K562 (cell line): ENCODE data around the gene SAFB. TPM values are rescaled to one million over a fixed set of nuclear protein-coding genes. Genes with fewer than 3 reads are reported as not detected.

ENCODE experiments used
- BRD9 ChIP-seq: fragments of 450-650 bp; IDR thresholded peaks from 2 replicates; pipeline ENCODE4 v1.6.1; 2018; ENCODE audit warnings: low read depth; ENCODE audit not compliant: partially characterized antibody
- CXXC5 ChIP-seq: fragments of 250-450 bp; sonication (Bioruptor Pico); IDR thresholded peaks from 2 replicates; pipeline ENCODE4 v1.8.0; 2022; ENCODE audit warnings: inconsistent platforms, mild to moderate bottlenecking, moderate library complexity
- EGR1 ChIP-seq: fragments of 450-650 bp; conservative IDR thresholded peaks from 2 replicates; pipeline ENCODE4 v1.6.1; 2017; ENCODE audit warnings: mild to moderate bottlenecking
- ERF ChIP-seq: fragments of 450-650 bp; formaldehyde crosslinking; IDR thresholded peaks from 2 replicates; pipeline ENCODE4 v1.4.0; 2020; ENCODE audit warnings: mild to moderate bottlenecking, mixed read lengths
- FUS ChIP-seq: fragments of 200-400 bp; formaldehyde crosslinking; optimal IDR thresholded peaks from 2 replicates; pipeline ENCODE3; 2017; ENCODE audit warnings: low read depth, low read length
- HNRNPL ChIP-seq: fragments of 200-400 bp; formaldehyde crosslinking; IDR thresholded peaks from 2 replicates; pipeline ENCODE4 v1.6.1; 2017; ENCODE audit warnings: low read depth, mild to moderate bottlenecking, low read length
- ILK ChIP-seq: fragments of 450-650 bp; IDR thresholded peaks from 2 replicates; pipeline ENCODE4 v1.6.1; 2016; ENCODE audit warnings: missing genetic modification characterization, low read depth, mild to moderate bottlenecking, missing compliant biosample characterization, moderate library complexity, borderline replicate concordance
- KLF13 ChIP-seq: fragments of 450-650 bp; IDR thresholded peaks from 2 replicates; pipeline ENCODE4 v1.6.1; 2016; ENCODE audit warnings: missing genetic modification characterization, low read depth, mild to moderate bottlenecking, missing compliant biosample characterization, moderate library complexity, borderline replicate concordance
- MCM7 ChIP-seq, 2 experiments: fragments of 450-650 bp; IDR thresholded peaks; 2 replicates each; pipeline ENCODE4 v1.6.1; 2016 to 2018
- MLX ChIP-seq, 2 experiments: fragments of 450-650 bp in 1 of 2; sonication (generic) in 1 of 2; formaldehyde crosslinking; conservative IDR thresholded peaks; 2 replicates each; pipeline versions ENCODE4 v1.4.0 to v1.8.1; 2020 to 2022; ENCODE audit warnings: mild to moderate bottlenecking in 1 of 2, missing genetic modification reagents in 1 of 2
- MYBL2 ChIP-seq, 2 experiments: fragments of 450-650 bp in 1 of 2; sonication (generic) in 1 of 2; formaldehyde crosslinking in 1 of 2; IDR thresholded peaks; 2 replicates each; pipeline versions ENCODE4 v1.6.1 to v1.8.1; 2017 to 2022; ENCODE audit warnings: borderline replicate concordance in 1 of 2, inconsistent platforms in 1 of 2, low read depth in 1 of 2, mild to moderate bottlenecking in 1 of 2, missing genetic modification reagents in 1 of 2, moderate library complexity in 1 of 2
- NFIC ChIP-seq: fragments of 450-650 bp; IDR thresholded peaks from 2 replicates; pipeline ENCODE4 v1.6.1; 2017; ENCODE audit warnings: mild to moderate bottlenecking, inconsistent platforms
- POLR2AphosphoS2 ChIP-seq: IDR thresholded peaks from 2 replicates; pipeline ENCODE4 v1.6.1; 2012; ENCODE audit warnings: low read length, improper control_type of control experiment
- SRSF3 ChIP-seq: fragments of 200-400 bp; formaldehyde crosslinking; IDR thresholded peaks from 2 replicates; pipeline ENCODE4 v1.6.1; 2016; ENCODE audit warnings: mild to moderate bottlenecking, low read length, moderate library complexity; ENCODE audit not compliant: insufficient read depth
- SUPT5H ChIP-seq: fragments of 450-650 bp; IDR thresholded peaks from 2 replicates; pipeline ENCODE4 v1.6.1; 2016
- TAF1 ChIP-seq: IDR thresholded peaks from 2 replicates; pipeline ENCODE4 v1.6.1; 2011; ENCODE audit warnings: mild to moderate bottlenecking, low read length, moderate library complexity; ENCODE audit not compliant: insufficient read depth, control insufficient read depth, severe bottlenecking; ENCODE audit errors: extremely low read depth
- ZKSCAN8 ChIP-seq: fragments of 200-800 bp; sonication (Bioruptor generic); IDR thresholded peaks from 2 replicates; pipeline ENCODE4 v1.6.1; 2016; ENCODE audit warnings: missing genetic modification characterization, missing compliant biosample characterization
- ZNF584 ChIP-seq: fragments of 200-800 bp; sonication (Bioruptor generic); IDR thresholded peaks from 2 replicates; pipeline ENCODE4 v1.6.1; 2016; ENCODE audit warnings: low read depth, mild to moderate bottlenecking, missing genetic modification characterization, missing compliant biosample characterization
- polyA plus RNA-seq, 8 experiments: library from polyadenylated mRNA; depleted of rRNA in 4 of 8; stranded (reverse) in 5 of 8; unstranded in 3 of 8; fragments of >200 nt; fragmentation: Nextera tagmentation in 2 of 8; fragmentation: Illumina TruSeq in 1 of 8; extraction: Ambion mirVana in 2 of 8; extraction: Trizol in 1 of 8; gene quantifications; 2 replicates each; pipeline versions ENCODE4 v1.2.1 to v1.2.3, GENCODE V29; 2011 to 2014; ENCODE audit warnings: inconsistent platforms in 1 of 8, missing spikeins in 1 of 8
- total RNA-seq, 7 experiments: library from RNA; depleted of rRNA in 6 of 7; stranded (reverse); fragments of >200 nt in 6 of 7; fragmentation: Illumina TruSeq in 2 of 7; extraction: Trizol in 2 of 7; gene quantifications; 2 replicates each; pipeline versions ENCODE4 v1.2.1 to v1.2.3, GENCODE V29; 2011 to 2021; ENCODE audit warnings: low replicate concordance in 1 of 7
- TF ChIP-seq, protein P1 (sequence below), 2 experiments: fragments of 450-650 bp; conservative IDR thresholded peaks; 2 replicates each; pipeline ENCODE4 v1.6.1; 2017; ENCODE audit warnings: mild to moderate bottlenecking in 2 of 2, moderate library complexity in 2 of 2
- TF ChIP-seq, protein P2 (sequence below): fragments of 450-650 bp; formaldehyde crosslinking; IDR thresholded peaks from 2 replicates; pipeline ENCODE4 v1.4.0; 2020; ENCODE audit warnings: mild to moderate bottlenecking, mixed read lengths

SAFB gene
- total and polyA plus RNA-seq, 9 of the 15 experiments (the other 6 are each of a cell fraction or from before 2014, with no cell fraction given): 1.1 to 151 (median 83.1) TPM

- no peak for TF ChIP-seq SRSF3
- no peak for TF ChIP-seq ZNF584 (CRISPR knock-in tag)
- TF ChIP-seq TAF1: peak; percentile 28
- peak; percentile 42 for TF ChIP-seq SUPT5H
- no peak for TF ChIP-seq FUS
- peak; percentile 98 for TF ChIP-seq POLR2AphosphoS2
- TF ChIP-seq, protein P1, sequence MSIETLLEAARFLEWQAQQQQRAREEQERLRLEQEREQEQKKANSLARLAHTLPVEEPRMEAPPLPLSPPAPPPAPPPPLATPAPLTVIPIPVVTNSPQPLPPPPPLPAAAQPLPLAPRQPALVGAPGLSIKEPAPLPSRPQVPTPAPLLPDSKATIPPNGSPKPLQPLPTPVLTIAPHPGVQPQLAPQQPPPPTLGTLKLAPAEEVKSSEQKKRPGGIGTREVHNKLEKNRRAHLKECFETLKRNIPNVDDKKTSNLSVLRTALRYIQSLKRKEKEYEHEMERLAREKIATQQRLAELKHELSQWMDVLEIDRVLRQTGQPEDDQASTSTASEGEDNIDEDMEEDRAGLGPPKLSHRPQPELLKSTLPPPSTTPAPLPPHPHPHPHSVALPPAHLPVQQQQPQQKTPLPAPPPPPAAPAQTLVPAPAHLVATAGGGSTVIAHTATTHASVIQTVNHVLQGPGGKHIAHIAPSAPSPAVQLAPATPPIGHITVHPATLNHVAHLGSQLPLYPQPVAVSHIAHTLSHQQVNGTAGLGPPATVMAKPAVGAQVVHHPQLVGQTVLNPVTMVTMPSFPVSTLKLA (conservative IDR thresholded peaks at IDR 0.05): peak in 1 of 2 experiments; percentile 45; a peak in 1 of 4 replicates
- peak; percentile 61 for TF ChIP-seq CXXC5 (CRISPR knock-in tag)
- TF ChIP-seq, protein P2, sequence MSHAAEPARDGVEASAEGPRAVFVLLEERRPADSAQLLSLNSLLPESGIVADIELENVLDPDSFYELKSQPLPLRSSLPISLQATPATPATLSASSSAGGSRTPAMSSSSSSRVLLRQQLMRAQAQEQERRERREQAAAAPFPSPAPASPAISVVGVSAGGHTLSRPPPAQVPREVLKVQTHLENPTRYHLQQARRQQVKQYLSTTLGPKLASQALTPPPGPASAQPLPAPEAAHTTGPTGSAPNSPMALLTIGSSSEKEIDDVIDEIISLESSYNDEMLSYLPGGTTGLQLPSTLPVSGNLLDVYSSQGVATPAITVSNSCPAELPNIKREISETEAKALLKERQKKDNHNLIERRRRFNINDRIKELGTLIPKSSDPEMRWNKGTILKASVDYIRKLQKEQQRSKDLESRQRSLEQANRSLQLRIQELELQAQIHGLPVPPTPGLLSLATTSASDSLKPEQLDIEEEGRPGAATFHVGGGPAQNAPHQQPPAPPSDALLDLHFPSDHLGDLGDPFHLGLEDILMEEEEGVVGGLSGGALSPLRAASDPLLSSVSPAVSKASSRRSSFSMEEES (CRISPR knock-in tag): no peak
- TF ChIP-seq ERF (CRISPR knock-in tag): 0 out of 2 replicates have a peak, but pooled peaks have one; percentile 9
- peak; percentile 71 for TF ChIP-seq EGR1
- no peak for TF ChIP-seq MLX (CRISPR knock-in tag; conservative IDR thresholded peaks at IDR 0.05)
- TF ChIP-seq MCM7 (IDR thresholded peaks at IDR 0.05): no peak
- no peak for TF ChIP-seq BRD9
- no peak for TF ChIP-seq ZKSCAN8 (CRISPR knock-in tag)
- TF ChIP-seq ILK (tag): no peak
- TF ChIP-seq MYBL2 (IDR thresholded peaks at IDR 0.05; ENCODE audit: low read depth): no peak
- TF ChIP-seq MYBL2 (CRISPR knock-in tag; IDR thresholded peaks at IDR 0.05; ENCODE audit: borderline replicate concordance): no peak
- peak; percentile 42; the same call in 1 of the 2 replicates for TF ChIP-seq KLF13 (tag)
- peak; percentile 17; the same call in 1 of the 2 replicates for TF ChIP-seq HNRNPL
- peak; percentile 4; the same call in 1 of the 2 replicates for TF ChIP-seq NFIC
These were observed 68.3 kb downstream of the SAFB start (continued) for GRCh38 chr19:5690955-5691821.
